ENCODE measurements around the gene CFAP54. TPM values are rescaled to one million over a fixed set of nuclear protein-coding genes. Genes with fewer than 3 reads are reported as not detected.

Gene CFAP54
- total and polyA plus RNA-seq, 2 experiments from 2014 or later: 0.07 to 0.76 TPM

- no peaks in the 10 kb centered on the region for H3K9me2 ChIP-seq (ENCODE audit: insufficient read depth)
- H3K4me1 ChIP-seq (ENCODE audit: insufficient read depth): no peaks in the 10 kb centered on the region
- H3K36me3 Mint-ChIP-seq (ENCODE audit: low read depth): no peaks in the 10 kb centered on the region; the same call in 2 of the 3 replicates
- H3K79me2 ChIP-seq (replicated peaks; ENCODE audit: insufficient read depth): no peaks in the 10 kb centered on the region
- no peaks in the 10 kb centered on the region for H3K4me1 Mint-ChIP-seq
- H2AFZ ChIP-seq: no peak overlapping the region
- no peak overlapping the region for H3K27ac ChIP-seq (ENCODE audit: low read depth)
- TF ChIP-seq EZH2 (IDR thresholded peaks at IDR 0.05; ENCODE audit: low read depth, unreplicated experiment): no peak
- TF ChIP-seq CTCF (conservative IDR thresholded peaks at IDR 0.05; ENCODE audit: low read depth in 2 of 2): peak; percentile 24 to 42; a peak in 3 of 4 replicates
- H3K27ac Mint-ChIP-seq: no peak overlapping the region
- H3K27me3 ChIP-seq (ENCODE audit: insufficient read depth): no peaks in the 10 kb centered on the region
- ATAC-seq: no peak
- H3K4me3 Mint-ChIP-seq: no peak overlapping the region
- no peaks in the 10 kb centered on the region for H3K36me3 ChIP-seq (ENCODE audit: insufficient read depth)
- no peak overlapping the region for H3K4me3 ChIP-seq
- H3K27me3 Mint-ChIP-seq (ENCODE audit: insufficient read depth, low read depth, poor library complexity): no peaks in the 10 kb centered on the region
- peak; percentile 6 for DNase-seq (ENCODE audit: low spot score)
- no peak overlapping the region for H3K4me2 ChIP-seq
- no peaks in the 10 kb centered on the region for H4K20me1 ChIP-seq (replicated peaks; ENCODE audit: insufficient read depth)
- no peaks in the 10 kb centered on the region for H3F3A ChIP-seq (replicated peaks; ENCODE audit: low read depth)
- H3K9me3 Mint-ChIP-seq: no peaks in the 10 kb centered on the region
Observed at GRCh38 chr12:96698521-96698920, 209.1 kb downstream of the CFAP54 start.

GRCh38 chr12:96698965-96699364 is 209.6 kb downstream of the CFAP54 start:
- no peak for ATAC-seq
- TF ChIP-seq JUNB (IDR thresholded peaks at IDR 0.05; ENCODE audit: unreplicated experiment) (no peak), REST (IDR thresholded peaks at IDR 0.05; ENCODE audit: unreplicated experiment) (no peak), EZH2phosphoT487 (IDR thresholded peaks at IDR 0.05; ENCODE audit: unreplicated experiment) (no peak), NANOG (IDR thresholded peaks at IDR 0.05; ENCODE audit: borderline replicate concordance) (no peak), ZNF462 (CRISPR knock-in tag; IDR thresholded peaks at IDR 0.05) (no peak), STAT1 (IDR thresholded peaks at IDR 0.05; ENCODE audit: unreplicated experiment) (no peak), ZNF114 (CRISPR knock-in tag; IDR thresholded peaks at IDR 0.05) (no peak), EZH2 (IDR thresholded peaks at IDR 0.05; ENCODE audit: low read depth, unreplicated experiment) (no peak), ZNF331 (CRISPR knock-in tag; IDR thresholded peaks at IDR 0.05; ENCODE audit: low read depth) (no peak)

More at GRCh38 chr12:96698965-96699364, 209.6 kb downstream of the CFAP54 start:
- Mint-ChIP-seq H3K4me1 (no peaks in the 10 kb centered on the region), H3K27me3 (ENCODE audit: insufficient read depth, low read depth, poor library complexity) (no peaks in the 10 kb centered on the region), H3K4me3 (no peak overlapping the region), H3K27ac (no peak overlapping the region), H3K9me3 (no peaks in the 10 kb centered on the region), H3K36me3 (ENCODE audit: low read depth) (no peaks in the 10 kb centered on the region; the same call in 2 of the 3 replicates)
- Histone ChIP-seq H4K20me1 (replicated peaks; ENCODE audit: insufficient read depth) (no peaks in the 10 kb centered on the region), H3K4me2 (no peak overlapping the region), H3F3A (replicated peaks; ENCODE audit: low read depth) (no peaks in the 10 kb centered on the region), H3K36me3 (ENCODE audit: insufficient read depth) (no peaks in the 10 kb centered on the region), H2AFZ (0 out of 2 replicates have a peak overlapping the region, but pooled peaks have one; percentile 1), H3K79me2 (replicated peaks; ENCODE audit: insufficient read depth) (no peaks in the 10 kb centered on the region), H3K27ac (ENCODE audit: low read depth) (no peak overlapping the region), H3K9me2 (ENCODE audit: insufficient read depth) (no peaks in the 10 kb centered on the region), H3K4me1 (ENCODE audit: insufficient read depth) (no peaks in the 10 kb centered on the region), H3K4me3 (no peak overlapping the region), H3K27me3 (ENCODE audit: insufficient read depth) (no peaks in the 10 kb centered on the region)
- DNase-seq (ENCODE audit: low spot score): peak; percentile 2
